HG03558 (cell line): ENCODE measurements around the gene CLN6.
"Not testable (repeated sequence)": the region's sequence is repeated elsewhere in the genome, so short reads cannot be mapped to it uniquely, and the experiment has no call there.

Experiments
- ATAC-seq: cut with Tn5 transposase; IDR thresholded peaks from one replicate; pipeline ENCODE4 v1.9.1; 2021; ENCODE audit warnings: moderate number of reproducible peaks; ENCODE audit not compliant: unreplicated experiment; ENCODE audit errors: extremely low read depth

The CLN6 gene

GRCh38 chr15:68195336-68196112, 34.0 kb downstream of the CLN6 start:
- no peak for ATAC-seq

GRCh38 chr15:68192804-68193486, 36.6 kb downstream of the CLN6 start:
- no peak for ATAC-seq

- no peak for ATAC-seq
Measured at GRCh38 chr15:68192117-68192516, 37.4 kb downstream of the CLN6 start.

- no peak for ATAC-seq
Measured at GRCh38 chr15:68191555-68191954, 38.0 kb downstream of the CLN6 start.

GRCh38 chr15:68190048-68190447, 39.5 kb downstream of the CLN6 start:
- no peak for ATAC-seq

GRCh38 chr15:68188647-68189046, 40.9 kb downstream of the CLN6 start:
- ATAC-seq: no peak

GRCh38 chr15:68187559-68187958, 42.0 kb downstream of the CLN6 start:
- ATAC-seq: no peak

- ATAC-seq: no peak
Measured at GRCh38 chr15:68186671-68187397, 42.7 kb downstream of the CLN6 start.

GRCh38 chr15:68184616-68185480, 44.7 kb downstream of the CLN6 start:
- ATAC-seq: no peak

- ATAC-seq: no peak
Measured at GRCh38 chr15:68183616-68184315, 45.8 kb downstream of the CLN6 start.

- ATAC-seq: no peak
Measured at GRCh38 chr15:68177742-68178141, 51.8 kb downstream of the CLN6 start.

- ATAC-seq: no peak
Measured at GRCh38 chr15:68176601-68177000, 52.9 kb downstream of the CLN6 start.

GRCh38 chr15:68175526-68175925, 54.0 kb downstream of the CLN6 start:
- no peak for ATAC-seq

- no peak for ATAC-seq
Measured at GRCh38 chr15:68173119-68173518, 56.4 kb downstream of the CLN6 start.

GRCh38 chr15:68172037-68172436, 57.5 kb downstream of the CLN6 start:
- ATAC-seq: not testable (repeated sequence)

- ATAC-seq: no peak
Measured at GRCh38 chr15:68166847-68167246, 62.7 kb downstream of the CLN6 start.

- no peak for ATAC-seq
Measured at GRCh38 chr15:68163191-68163590, 66.3 kb downstream of the CLN6 start.

GRCh38 chr15:68158046-68158628, 71.4 kb downstream of the CLN6 start:
- ATAC-seq: no peak

GRCh38 chr15:68157074-68157473, 72.5 kb downstream of the CLN6 start:
- no peak for ATAC-seq
